Endothelial cell of umbilical vein (primary cell): ENCODE data around the gene DUSP14.

ENCODE experiments used
- CTCF ChIP-seq, 2 donors: IDR thresholded peaks; 1 replicate in 1 of 2; 2 replicates in 1 of 2; pipeline ENCODE4 v1.5.1; 2011; ENCODE audit warnings: low read length in 2 of 2, mild to moderate bottlenecking in 2 of 2, moderate library complexity in 2 of 2, control low read depth in 1 of 2, inconsistent platforms in 1 of 2, low read depth in 1 of 2; ENCODE audit not compliant: insufficient read depth in 1 of 2; ENCODE audit errors: extremely low read depth in 1 of 2
- POLR2A ChIP-seq: IDR thresholded peaks from 2 replicates; pipeline ENCODE4 v1.6.1; 2012; ENCODE audit warnings: low read depth, mild to moderate bottlenecking, control low read depth, low read length
- POLR2AphosphoS5 ChIP-seq: IDR thresholded peaks from 2 replicates; pipeline ENCODE4 v1.6.1; 2012; ENCODE audit warnings: low read depth, mild to moderate bottlenecking, control low read depth, low read length, moderate library complexity; ENCODE audit not compliant: insufficient read depth

GRCh38 chr17:37500378-37500777, 10.7 kb downstream of the DUSP14 start:
- TF ChIP-seq CTCF (IDR thresholded peaks at IDR 0.05; ENCODE audit: extremely low read depth in 1 of 2, insufficient read depth in 1 of 2, low read depth in 1 of 2, low read length in 2 of 2) (no peak), POLR2AphosphoS5 (no peak), POLR2A (no peak)
